Stimulated activated CD4-positive, alpha-beta T cell treated with anti-CD3 and anti-CD28 coated beads, TNF-alpha, amount 100 ng/mL, for 4 hours (primary cell): Measurements from ENCODE around the gene HDAC9.

Experiments used
- DNase-seq, 3 experiments: peaks; one replicate each; pipeline ENCODE4 v3.0.0-alpha.2; 2020; ENCODE audit warnings: low read depth in 3 of 3

HDAC9 gene

GRCh38 chr7:18553605-18554003, 58.1 kb downstream of the HDAC9 start:
- no peak for DNase-seq

- DNase-seq, result no peak
Measured at GRCh38 chr7:18555120-18555519, 59.6 kb downstream of the HDAC9 start.

DNA sequence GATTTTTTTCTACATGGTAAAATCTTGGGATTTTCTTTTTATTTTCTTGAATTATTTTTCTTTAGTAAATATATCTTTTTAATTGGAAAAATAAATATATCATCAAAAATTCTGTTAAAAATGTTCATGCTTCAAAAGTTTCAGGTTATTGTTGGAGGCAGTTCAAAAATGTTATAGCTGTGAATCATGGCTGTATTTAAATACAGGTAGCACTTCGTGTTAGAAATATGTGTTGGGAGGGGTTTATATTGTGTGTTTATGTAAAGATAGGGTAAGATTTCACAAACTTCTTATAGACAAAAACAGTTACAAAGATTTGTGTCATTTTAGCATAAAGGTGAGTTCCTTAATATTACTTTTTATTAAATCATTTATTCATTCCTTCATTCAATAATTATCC, 60.4 kb downstream of the HDAC9 start:
- DNase-seq, result no peak

DNA sequence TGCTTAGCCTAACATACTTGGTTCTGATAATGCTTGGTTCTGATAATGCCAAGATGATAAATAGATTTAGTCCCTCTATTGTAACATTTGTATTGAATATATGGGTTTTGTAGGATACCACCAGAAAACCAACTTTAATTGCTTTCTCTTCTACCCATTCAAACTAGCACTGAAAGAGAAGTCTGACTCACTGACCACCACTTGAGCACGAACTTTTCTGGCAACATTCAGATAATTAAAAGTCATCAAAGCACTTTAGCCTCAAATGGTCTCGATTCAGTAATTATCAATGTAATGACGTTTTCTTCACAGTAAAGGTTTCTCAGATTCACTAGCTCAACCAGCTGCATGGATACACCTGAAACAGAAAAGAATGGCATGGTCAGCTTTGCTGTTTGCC, 63.0 kb downstream of the HDAC9 start:
- no peak for DNase-seq

- no peak for DNase-seq
Measured at GRCh38 chr7:18558910-18559309, 63.4 kb downstream of the HDAC9 start.

GRCh38 chr7:18559756-18560155, 64.2 kb downstream of the HDAC9 start:
- DNase-seq, result no peak

- no peak for DNase-seq
Measured at GRCh38 chr7:18564779-18565178, 69.2 kb downstream of the HDAC9 start.

DNA sequence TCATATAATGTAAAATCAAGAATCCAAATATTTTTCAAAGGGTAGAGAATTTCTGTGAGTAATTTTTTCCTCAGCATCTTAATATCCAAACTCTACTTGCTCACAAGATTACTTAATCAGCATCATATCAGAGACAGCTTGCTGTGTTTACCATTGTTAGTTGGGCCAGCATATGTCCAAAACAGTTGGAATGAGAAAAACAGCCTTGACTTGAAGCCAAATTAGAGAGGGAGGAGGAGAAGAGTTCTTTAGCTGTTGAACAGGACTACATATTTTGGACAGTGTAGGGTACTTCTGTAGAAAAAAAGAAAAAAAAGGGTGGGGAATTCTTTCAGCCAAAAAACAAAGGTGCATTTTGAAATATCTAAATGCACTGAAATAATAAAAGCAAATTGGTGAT, 69.8 kb downstream of the HDAC9 start:
- no peak for DNase-seq

GRCh38 chr7:18566205-18566604, 70.7 kb downstream of the HDAC9 start:
- no peak for DNase-seq

- DNase-seq, result no peak
Measured at GRCh38 chr7:18566829-18567228, 71.3 kb downstream of the HDAC9 start.

DNA sequence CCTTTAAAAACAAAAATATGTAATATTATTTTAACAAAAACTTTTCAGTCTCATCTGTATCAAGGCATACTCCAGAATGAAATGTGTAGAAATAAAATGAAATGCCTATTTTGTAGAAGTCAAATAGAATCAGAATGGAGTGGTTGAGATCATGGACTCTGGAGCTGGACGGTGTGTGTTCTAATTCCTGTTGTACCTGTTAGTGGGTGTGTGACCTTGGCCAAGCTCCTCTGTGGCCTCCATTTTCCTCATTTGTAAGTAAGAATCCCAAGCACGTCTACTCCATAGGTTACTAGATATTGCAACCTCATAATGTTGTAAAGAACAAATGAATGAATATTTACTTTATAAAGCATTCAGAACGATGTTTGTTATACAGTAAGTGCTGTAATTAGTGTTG, 74.9 kb downstream of the HDAC9 start:
- no peak for DNase-seq

DNA sequence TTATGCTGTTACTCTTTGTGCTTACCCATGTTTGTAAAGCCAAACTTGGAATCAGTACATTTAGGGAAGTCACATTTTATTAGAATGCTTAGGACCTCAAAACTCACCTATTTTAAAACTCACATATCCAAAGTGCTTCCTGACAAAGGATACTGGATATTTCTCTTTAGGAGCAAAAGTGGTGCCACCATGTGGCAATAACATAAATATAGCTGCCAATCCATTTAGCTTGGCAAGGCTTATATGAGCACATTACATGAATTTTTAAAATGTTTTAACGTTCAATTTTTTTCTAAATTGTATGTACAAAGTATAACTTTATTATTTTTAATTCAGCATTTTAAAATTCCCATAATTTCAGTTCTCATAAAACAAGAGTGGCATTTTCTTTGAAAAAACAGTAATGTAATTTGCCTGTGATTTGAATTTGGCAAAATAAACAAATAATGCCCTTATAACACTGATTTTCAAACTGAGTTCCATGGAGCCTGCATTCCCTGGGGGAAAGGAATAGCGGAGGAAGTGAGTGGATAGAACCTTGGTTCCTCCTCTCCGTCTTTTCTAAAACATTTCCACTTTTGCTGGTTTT, 75.4 kb downstream of the HDAC9 start:
- no peak for DNase-seq

- no peak for DNase-seq
Measured at GRCh38 chr7:18572154-18572553, 76.6 kb downstream of the HDAC9 start.

- DNase-seq, result no peak
Measured at GRCh38 chr7:18572885-18573284, 77.3 kb downstream of the HDAC9 start.

- DNase-seq, result peak in 1 of 3 experiments; percentile 1
Measured at GRCh38 chr7:18573410-18574234, 78.1 kb downstream of the HDAC9 start.

GRCh38 chr7:18574235-18574540, 78.6 kb downstream of the HDAC9 start:
- DNase-seq, result no peak

DNA sequence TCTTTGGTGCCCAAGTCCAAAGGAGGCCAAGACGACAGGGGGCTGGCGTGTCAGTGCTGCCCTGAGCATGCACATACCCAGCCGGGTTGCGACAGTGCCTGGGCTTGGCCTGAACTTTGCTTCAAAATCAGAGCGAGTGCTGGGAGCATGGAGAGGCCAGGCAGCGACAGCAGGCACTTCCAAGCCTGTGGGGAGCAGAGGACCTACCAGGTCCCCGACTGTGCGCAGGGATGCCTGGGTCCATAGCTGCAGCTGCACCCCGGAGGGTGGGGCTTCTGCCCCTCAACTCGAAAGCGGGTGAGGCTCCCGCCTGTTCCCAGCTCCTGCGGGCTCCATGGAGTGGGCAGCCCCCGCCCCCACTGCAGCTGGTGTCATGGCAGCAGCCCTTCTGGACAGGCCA, 79.1 kb downstream of the HDAC9 start:
- DNase-seq, result no peak

DNA sequence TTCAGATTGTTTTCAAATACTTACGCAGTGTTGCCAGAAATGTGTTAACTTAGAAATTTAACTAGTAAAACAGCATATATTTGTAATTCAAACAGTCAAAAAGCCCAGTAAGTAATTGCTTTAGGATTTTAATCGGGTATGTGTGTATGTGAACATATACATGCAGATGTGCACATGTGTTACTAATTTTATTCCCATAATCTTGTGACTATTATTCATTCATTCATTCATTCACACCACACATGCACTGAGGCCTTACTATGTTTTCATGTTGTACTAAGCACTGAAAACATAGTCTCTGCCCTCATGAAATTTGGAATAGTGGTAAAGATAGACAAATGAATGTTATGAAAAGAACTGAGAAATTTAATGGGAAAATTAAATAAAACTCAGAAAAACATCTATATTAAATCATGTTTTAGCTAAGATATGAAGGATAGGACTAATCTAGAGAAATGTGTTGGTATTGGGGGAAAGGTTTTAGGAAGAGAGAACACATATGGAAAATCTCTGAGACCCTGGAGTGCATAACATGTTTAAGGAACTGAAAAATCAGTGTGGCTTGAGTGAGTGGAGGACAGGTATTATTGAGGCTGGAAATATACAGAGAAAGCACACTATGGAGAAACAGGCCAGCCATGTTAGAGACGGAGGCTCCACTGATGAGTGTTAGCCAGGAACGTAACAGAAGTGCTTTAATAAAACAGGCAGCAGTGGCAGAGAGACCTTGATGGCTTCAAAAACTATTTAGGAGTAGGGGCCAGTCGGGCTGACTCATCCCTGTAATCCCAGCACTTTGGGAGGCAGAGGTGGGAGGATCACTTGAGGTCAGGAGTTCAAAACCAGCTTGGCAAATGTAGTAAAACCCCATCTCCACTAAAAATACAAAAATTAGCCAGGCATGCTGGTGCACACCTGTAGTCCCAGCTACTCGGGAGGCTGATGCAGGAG, 80.3 kb downstream of the HDAC9 start:
- DNase-seq, result no peak

- DNase-seq, result no peak
Measured at GRCh38 chr7:18577096-18577771, 81.7 kb downstream of the HDAC9 start.

GRCh38 chr7:18579698-18580097, 84.1 kb downstream of the HDAC9 start:
- DNase-seq, result no peak

GRCh38 chr7:18580950-18581349, 85.4 kb downstream of the HDAC9 start:
- DNase-seq, result no peak

DNA sequence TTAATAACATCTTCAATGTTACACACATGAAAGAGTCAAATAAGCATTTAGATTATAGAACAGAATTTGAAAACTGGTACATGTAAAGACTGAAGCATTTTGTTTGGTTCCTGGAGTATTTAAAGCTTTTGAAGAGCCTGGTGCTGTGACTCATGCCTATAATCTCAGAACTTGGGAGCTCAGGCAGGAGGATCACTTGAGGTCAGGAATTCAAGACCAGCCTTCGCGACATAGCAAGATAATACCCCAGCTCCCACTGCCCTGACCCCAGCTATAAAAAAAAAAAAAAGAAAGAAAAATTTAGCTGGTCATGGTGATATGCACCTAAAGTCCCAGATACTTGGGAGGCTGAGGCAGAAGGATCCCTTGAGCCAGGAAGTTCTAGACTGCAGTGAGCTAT, 87.8 kb downstream of the HDAC9 start:
- DNase-seq, result no peak
